Activated T-helper 1 cell treated with anti-CD3 and anti-CD28 coated beads, Interleukin-2, amount 50 U/mL, for 16 hours (primary cell): Measurements from ENCODE around the gene P3H2.
"Not testable (repeated sequence)": the region's sequence is repeated elsewhere in the genome, so short reads cannot be mapped to it uniquely, and the experiment has no call there.

Experiments
- DNase-seq, 2 donors: peaks; one replicate each; pipeline ENCODE4 v3.0.0-alpha.2; 2020; ENCODE audit warnings: low read depth in 1 of 2, low spot score in 1 of 2

P3H2 gene

DNA sequence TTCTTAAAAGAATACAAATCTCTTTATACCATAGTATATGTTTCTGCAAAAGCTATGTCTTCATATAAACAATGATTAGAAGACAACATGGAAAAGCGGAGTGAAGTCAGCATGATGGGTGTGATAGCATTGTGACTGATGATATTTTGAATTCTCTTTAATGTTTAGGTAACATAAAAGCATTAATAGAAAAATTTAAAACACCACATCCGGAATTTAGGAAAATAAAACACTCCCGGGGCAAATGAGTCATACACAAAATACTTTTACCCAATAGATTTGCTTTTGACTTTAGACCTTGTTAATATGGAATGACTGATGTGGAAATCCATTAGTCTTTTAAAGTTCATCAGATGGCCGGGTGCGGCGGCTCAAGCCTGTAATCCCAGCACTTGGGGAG, 134.7 kb downstream of the P3H2 start:
- no peak for DNase-seq

- DNase-seq: no peak
Measured at GRCh38 chr3:189983612-189984011, 137.1 kb downstream of the P3H2 start.

DNA sequence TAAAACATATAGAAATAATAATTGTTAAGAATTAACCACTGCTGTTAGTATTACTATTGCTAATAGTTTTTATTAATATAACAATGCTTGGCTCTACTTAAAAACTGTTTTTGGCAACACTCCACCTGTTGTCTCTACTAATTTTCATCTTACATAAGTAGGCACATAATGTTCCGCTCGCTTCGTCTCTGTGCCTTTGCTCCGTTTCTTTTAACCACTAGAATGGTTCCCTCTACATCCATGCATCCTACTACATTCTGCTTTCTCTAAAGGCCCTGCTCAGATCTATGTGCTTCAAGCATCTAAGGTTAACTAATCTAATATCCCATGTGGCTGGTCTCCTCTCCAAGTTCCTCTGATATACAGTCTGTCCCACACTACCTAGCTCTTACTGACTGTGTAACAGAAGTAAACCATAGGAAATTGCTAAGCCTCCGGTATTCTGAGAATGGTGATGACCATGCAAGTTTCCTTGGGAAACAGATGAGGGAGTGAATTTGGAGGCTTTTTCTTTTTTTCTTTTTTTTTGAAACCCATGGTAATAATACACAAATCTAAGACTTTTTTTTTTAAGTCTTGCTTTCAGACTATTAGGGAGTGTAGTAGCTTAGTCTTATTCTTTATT, 138.3 kb downstream of the P3H2 start:
- no peak for DNase-seq

- DNase-seq: no peak
Measured at GRCh38 chr3:189981668-189982067, 139.0 kb downstream of the P3H2 start.

- no peak for DNase-seq
Measured at GRCh38 chr3:189978753-189979152, 141.9 kb downstream of the P3H2 start.

- DNase-seq: no peak
Measured at GRCh38 chr3:189977174-189977573, 143.5 kb downstream of the P3H2 start.

DNA sequence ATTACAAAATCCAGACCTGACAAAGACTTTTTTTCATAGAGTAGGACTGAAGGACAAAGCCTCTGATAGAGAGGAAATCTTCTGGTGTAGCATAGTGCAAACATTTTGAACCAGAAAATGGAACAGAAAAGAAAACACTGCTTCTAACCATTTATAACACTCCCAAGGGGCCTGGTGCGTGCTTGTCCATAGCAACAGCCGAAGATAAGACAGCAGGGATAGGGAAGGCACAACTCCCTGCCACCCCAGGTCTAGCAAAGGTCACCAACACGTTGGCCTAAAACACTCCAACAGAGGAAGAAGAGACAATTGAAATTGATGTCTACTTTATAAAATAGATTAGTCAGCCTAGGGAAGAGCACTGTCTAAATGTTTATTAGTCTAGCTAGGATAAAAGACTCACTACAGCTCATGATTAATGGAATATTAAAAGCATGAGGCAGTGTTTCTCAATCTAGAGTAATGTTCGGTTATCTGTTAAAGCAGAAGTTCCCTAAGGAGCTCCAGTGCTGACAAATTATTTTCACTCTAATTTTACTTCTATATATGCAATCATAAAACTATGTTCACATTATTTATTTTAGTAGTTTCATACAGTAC, 145.2 kb downstream of the P3H2 start:
- DNase-seq: no peak

DNA sequence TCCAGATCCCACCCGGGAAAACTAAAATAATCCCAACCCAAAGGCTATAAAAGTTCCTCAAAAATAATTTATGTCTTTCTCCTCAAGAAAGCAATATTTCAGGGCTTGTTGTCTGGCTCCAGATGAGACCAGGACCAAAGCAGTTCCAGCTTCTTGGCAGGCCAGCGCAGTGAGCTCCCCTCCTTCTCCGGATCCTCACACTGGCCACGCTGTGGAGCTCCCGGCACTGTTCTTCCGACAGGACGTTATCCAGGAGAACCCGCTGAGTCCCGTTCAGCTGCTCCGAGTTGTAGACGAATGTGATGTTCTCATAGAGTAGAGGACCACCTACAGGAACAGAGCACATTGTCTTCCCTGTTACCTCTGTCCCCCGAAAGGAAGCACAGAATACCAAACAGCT, 146.3 kb downstream of the P3H2 start:
- DNase-seq: no peak

DNA sequence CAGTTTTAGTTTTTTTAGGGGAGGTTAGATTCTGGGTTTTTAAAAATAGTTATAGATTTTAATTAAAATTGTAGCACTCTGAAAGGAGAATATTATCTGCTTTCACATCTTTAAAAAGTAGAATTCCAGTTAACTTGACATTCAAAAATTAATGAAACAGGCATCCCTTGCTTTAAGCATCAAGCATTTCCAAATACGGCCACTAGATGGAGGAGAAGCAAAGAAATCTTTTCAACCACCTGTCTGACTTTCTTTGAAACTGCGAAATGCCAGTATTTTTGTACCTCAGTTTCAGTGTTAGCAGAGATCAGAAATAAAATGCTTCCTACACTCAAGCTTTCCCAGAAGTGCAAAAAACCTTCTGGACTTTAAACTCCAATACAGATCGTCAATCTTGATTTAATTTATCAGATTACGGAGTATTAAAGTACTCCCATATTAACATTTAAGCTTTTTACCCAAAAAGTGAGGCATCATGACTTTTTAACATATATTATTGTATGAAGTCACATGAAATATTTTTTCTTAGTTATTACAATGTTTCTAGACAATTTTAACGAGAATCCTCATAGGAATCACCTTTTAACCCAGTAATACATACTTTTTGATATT, 153.3 kb downstream of the P3H2 start:
- no peak for DNase-seq

DNA sequence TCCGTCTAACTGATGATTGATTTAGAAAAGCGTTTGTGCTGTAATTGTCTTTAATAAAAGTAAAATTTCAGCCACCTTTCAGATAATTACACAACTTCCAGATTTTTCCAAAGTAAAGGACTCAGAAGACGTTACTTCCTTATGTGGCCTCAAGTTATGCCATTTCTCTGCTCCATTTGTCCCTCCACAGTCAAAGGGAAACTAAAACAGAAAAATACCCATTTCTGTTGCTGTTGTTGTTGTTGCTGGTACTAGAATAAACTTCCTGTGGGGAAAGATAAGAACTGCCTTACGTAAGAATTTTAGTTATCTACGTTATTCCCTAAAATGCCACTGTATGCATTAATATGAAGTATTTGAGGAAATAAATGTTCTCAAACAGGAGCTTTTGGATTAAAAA, 153.9 kb downstream of the P3H2 start:
- DNase-seq: no peak

DNA sequence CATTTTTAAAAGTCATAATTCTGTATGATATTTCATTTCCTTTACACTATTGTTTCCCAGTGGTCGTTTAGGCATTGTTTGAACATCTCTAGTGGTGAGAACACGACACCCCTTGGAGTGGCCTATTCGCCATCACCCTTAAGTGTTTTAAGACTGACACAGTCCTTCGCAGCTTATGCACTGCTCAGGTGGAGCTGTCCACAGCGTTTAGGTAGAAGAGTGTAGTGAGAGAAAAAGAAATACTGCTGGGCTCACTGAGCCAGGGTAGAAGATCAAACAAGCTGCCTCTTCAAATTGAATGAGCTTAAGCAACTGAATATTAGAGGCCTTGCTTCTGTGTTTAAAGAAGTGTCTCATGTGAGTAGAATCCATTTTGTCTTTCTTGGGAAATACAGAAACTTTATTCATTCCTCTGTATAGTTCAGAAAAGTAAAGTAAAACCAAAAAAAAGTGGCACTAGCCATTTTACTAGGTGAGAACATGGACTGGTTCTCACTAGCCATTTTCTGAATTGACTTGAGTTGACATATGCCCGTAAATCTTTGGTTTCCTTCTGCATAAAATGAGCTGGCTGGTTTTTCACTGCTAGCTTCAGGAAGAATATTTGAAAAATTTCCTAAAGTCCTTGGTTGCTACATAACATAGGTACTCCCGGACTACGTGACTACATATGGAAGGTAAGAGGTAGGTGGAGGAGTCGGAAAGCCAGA, 155.9 kb downstream of the P3H2 start:
- DNase-seq: no peak

GRCh38 chr3:189962466-189962865, 158.2 kb downstream of the P3H2 start:
- no peak for DNase-seq

DNA sequence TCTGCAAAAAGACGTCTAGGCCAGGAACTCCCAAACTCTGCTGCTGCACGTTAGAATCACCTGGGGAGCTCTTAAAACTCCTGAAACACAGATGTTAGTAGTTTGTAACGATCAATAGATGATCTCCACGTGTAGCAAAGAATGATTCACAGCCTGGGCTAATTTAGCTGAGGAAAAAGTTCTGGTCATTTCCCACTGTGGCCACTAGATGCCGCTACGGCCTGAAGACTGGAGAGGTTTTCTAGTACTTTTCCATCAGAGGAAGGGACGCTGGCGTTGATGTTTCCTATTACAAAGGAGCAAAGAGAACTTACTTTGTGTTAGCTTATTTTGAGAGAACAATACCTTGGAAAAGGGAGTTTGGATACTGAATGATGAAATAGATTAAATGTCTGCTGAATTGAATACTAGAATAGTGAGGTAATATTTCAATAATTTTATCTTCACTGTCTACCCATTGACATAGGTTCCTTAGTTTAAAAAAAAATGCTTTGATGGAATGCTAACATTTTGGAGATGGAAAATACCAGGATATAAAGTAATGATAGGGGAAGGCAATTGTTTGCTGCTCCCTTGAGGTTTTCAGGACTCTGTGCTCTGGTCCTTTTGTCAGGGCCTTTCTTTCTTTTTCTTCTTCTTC, 159.1 kb downstream of the P3H2 start:
- DNase-seq: peak; percentile 27 to 42

DNA sequence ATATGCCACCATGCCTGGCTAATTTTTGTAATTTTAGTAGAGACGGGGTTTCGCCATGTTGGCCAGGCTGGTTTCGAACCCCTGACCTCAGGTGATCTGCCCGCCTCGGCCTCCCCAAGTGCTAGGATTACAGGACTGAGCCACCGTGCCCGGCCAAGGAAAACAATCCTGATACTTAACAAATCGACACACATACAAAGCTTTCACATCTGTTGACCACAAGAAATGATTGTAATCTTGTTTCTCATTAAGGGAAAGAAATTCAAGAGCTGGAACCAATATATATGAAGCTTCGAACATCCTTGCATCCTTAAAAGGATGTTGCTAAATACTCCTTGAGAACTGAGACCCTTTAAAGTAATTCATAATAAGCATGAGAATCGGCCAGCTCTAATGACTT, 159.6 kb downstream of the P3H2 start:
- not testable (repeated sequence) for DNase-seq

DNA sequence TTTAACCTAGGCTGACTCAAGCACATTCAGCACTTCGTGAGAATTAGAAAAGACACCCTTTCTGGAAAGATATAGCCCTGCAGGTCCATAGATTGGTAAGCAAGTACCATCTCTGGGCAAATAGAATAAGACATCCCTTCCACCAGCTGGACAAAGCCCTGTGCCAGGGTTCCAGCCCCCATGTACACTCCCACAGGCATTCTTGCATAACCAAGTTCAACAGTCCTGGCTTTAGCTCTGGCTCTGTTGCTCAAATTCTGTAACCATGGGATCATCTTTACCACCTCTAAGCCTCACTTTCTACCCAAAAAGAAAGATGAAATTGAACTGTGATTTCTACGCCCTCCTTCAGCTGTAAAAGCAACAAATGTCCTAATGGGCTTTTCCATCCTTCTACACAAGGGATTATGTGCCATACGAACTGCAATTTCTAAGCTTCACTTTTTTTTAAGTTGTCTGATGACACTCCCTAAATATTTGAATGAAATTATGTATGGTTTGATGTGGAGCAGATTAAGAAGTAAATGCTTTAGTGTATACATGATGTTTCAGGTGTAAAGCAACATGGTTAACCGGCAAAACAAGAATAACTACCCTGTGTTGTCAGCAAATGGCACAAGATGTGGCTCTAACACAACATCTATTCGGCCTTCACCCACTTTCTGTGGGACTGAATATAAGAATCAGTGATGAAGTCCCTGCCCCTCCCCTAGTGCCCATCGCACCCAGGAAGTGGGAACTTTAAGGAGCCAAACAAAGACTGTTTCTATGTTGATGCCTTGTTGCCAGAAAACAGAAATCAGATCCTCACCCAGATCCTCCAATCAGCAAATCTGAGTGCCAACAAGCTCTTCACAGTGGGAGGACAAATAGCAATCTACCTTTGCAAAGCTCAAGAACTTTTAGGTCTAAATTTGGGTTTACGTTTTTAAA, 165.7 kb downstream of the P3H2 start:
- DNase-seq: no peak

GRCh38 chr3:189953551-189953950, 167.1 kb downstream of the P3H2 start:
- no peak for DNase-seq

DNA sequence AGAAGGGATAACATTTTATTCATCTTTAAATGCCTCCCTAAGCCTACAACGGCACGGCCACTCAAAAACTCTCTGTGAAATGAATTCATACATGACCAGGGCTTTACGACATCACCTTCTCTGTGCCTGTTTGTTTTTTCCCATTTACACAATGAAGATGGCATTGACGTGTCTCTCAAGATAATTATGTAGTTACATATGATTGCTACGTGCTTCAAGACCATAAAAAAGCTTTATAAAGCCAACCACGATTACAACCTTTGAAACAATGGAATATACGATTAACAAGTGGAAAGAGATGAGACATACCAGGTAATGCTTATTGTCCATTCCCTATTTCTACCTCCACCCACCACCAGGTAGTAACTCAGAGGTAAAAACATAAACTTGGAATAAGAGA, 168.4 kb downstream of the P3H2 start:
- DNase-seq: no peak

- no peak for DNase-seq
Measured at GRCh38 chr3:189950258-189950657, 170.4 kb downstream of the P3H2 start.

DNA sequence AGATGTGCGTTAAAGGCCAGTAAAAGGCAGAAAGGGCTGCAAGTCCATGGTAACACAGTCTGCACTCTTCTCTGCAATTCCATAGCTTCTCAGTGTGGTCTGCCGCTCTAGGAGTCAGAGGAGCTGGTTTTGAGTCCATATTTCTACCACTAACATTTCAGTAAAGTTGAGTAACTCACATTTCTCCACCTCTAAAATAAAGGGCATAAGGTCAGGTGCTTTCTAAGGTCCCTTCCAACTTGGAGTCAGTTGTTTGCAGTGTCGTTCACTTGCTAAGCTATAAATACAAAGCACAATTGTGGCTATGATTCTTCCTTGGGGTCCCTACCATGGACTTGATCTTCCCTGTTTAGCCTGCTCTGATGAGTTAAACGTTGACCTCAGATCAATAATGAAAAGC, 171.1 kb downstream of the P3H2 start:
- DNase-seq: no peak

DNA sequence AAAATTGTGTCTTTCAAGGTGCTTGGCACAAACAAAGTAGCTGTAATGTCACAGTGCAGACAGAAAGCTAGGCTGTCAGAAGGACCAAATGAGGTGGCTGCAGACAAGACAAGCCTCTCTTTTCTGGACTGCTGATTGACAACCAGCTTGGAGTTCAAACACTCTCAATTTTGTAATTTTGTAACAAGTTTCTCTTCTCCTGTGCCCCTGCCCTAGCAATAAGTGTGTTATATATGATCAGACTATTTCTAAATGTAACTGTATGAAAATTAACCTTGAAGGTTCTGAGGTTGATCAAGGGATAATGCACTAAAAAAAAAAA, 172.0 kb downstream of the P3H2 start:
- no peak for DNase-seq
